HL-60 (cell line): ENCODE data around the gene EIPR1.

Source experiments
- DNase-seq, 2 experiments: peaks; one replicate each; pipeline ENCODE4 v3.0.0-alpha.2; 2010 to 2020; ENCODE audit warnings: low read depth in 1 of 2, low spot score in 1 of 2
- H3K27ac ChIP-seq: fragments of 250-450 bp; sonication (Bioruptor Pico); replicated peaks from 2 replicates; pipeline ENCODE4 v1.5.1; 2020; ENCODE audit warnings: mild to moderate bottlenecking, moderate library complexity
- H3K27me3 ChIP-seq: fragments of 250-450 bp; sonication (Bioruptor Pico); 2 replicates; pipeline ENCODE4 v1.5.1; 2021; ENCODE audit warnings: mild to moderate bottlenecking, moderate library complexity; ENCODE audit not compliant: insufficient read depth, poor library complexity, severe bottlenecking
- H3K4me3 ChIP-seq: replicated peaks from 2 replicates; pipeline ENCODE4 v1.5.1; 2011; ENCODE audit warnings: mild to moderate bottlenecking, control low read depth, low read length; ENCODE audit not compliant: insufficient read depth
- CTCF ChIP-seq: IDR thresholded peaks from one replicate; pipeline ENCODE4 v1.5.1; 2011; ENCODE audit warnings: low read length, control low read depth, inconsistent platforms; ENCODE audit not compliant: insufficient read depth
- GABPA ChIP-seq: IDR thresholded peaks from 2 replicates; pipeline ENCODE4 v1.6.1; 2012; ENCODE audit warnings: low read depth
- POLR2AphosphoS5 ChIP-seq: IDR thresholded peaks from 2 replicates; pipeline ENCODE4 v1.6.1; 2012; ENCODE audit warnings: low read depth
- REST ChIP-seq: IDR thresholded peaks from 2 replicates; pipeline ENCODE4 v1.6.1; 2012; ENCODE audit warnings: low read depth; ENCODE audit not compliant: insufficient replicate concordance
- SPI1 ChIP-seq: IDR thresholded peaks from 2 replicates; pipeline ENCODE4 v1.6.1; 2012; ENCODE audit warnings: low read depth, mild to moderate bottlenecking, borderline replicate concordance

Gene EIPR1

GRCh38 chr2:3403587-3404334, 26.1 kb upstream of the EIPR1 start:
- DNase-seq = no peak
- TF ChIP-seq SPI1 (no peak), REST (no peak), POLR2AphosphoS5 (no peak), GABPA (no peak), CTCF (no peak)
- Histone ChIP-seq H3K27me3 (no peaks in the 10 kb centered on the region), H3K27ac (no peak overlapping the region), H3K4me3 (no peak overlapping the region)

- no peak for DNase-seq
- Histone ChIP-seq H3K27me3 (no peaks in the 10 kb centered on the region), H3K4me3 (no peak overlapping the region), H3K27ac (no peak overlapping the region)
- TF ChIP-seq REST (no peak), CTCF (no peak), GABPA (no peak), SPI1 (no peak), POLR2AphosphoS5 (no peak)
Observed at GRCh38 chr2:3399829-3400228, 22.2 kb upstream of the EIPR1 start.

GRCh38 chr2:3399381-3399780, 21.8 kb upstream of the EIPR1 start:
- H3K27me3 ChIP-seq = no peaks in the 10 kb centered on the region
- no peak overlapping the region for H3K4me3 ChIP-seq
- DNase-seq = no peak
- TF ChIP-seq REST = no peak
- TF ChIP-seq POLR2AphosphoS5 = no peak
- TF ChIP-seq SPI1 = no peak
- no peak for TF ChIP-seq GABPA
- TF ChIP-seq CTCF = no peak
- no peak overlapping the region for H3K27ac ChIP-seq
